NCI-H1436 treated with DMSO at 0.1 percent for 48 hours (cell line): ENCODE data around the gene AKAP13.
"Not testable (repeated sequence)": the region's sequence is repeated elsewhere in the genome, so short reads cannot be mapped to it uniquely, and the experiment has no call there.

Experiments used
- DNase-seq: peaks from one replicate; lab custom pipeline; 2025; lab: John Stamatoyannopoulos, UW

Gene AKAP13

GRCh38 chr15:85793641-85794597 lies 413.5 kb downstream of the AKAP13 start:
- DNase-seq = no peak

GRCh38 chr15:85794598-85795336 lies 414.4 kb downstream of the AKAP13 start, which contains the start of gene KLHL25:
Gene KLHL25, minus strand, starts transcription at chr15:85794925. Its CDS starts 25,115 bp downstream, at chr15:85769810.
- peak; percentile 79 for DNase-seq

DNA sequence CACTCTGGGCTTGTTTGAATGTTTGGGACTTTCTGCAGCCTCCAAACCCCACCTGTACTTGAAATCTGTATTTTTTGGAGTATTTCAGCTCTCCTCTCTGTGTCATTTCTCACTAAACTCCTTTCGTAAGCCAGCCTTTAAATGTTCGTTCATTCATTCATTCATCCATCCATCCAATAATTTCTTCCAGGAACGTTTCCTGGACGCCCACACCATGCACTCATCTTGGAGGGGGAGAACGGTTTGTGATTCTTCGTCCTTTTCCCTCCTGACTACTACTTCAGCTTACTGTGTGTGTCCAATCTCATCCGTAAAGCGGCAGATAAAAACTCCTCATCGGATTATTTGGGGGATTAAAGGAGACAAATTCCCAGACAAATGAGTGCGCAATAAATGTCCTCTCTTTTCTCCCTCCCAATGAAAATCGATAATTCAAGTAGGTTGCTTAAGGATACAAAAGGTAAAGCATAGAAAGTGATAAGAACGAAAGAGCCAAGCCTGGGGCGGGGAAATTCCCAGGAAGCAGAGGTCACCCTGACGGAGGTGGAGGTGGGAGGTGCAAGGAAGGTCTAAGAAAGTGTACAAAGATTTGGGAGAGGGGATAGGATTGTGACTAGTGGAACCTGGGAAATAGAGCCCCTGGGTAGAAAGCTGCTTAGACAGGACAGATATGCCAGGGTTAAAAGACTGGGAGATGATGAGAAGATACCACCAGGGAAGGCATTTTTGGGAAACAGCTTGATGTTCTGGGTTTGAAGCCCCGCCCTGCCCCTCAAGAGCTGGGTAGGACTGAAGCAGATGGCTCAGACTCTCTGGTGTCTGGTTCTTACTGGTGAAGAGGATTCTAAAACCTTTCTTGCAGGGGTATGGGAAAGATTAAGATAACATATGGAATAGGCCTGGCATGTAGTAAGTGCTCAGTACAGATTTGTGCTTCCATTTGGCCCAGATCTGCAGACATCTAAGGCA lies 415.2 kb downstream of the AKAP13 start:
- no peak for DNase-seq

DNA sequence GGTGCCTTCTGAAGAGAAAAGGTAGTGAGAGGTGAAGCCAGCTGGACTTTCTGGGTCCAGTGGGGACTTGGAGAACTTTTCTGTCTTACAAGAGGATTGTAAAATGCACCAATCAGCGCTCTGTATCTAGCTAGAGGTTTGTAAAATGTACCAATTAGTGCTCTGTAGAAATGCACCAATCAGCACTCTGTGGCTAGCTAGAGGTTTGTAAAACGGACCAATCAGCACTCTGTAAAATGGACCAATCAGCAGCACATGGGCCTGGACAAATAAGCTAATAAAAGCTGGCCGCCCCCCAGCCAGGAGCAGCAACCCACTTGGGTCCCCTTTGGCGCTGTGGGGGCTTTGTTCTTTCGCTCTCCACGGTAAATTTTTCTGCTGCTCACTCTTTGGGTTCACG lies 416.0 kb downstream of the AKAP13 start:
- not testable (repeated sequence) for DNase-seq
